ENCODE data around the gene GID8. TPM values are rescaled to one million over a fixed set of nuclear protein-coding genes. Genes with fewer than 3 reads are reported as not detected.

The GID8 gene
- total and polyA plus RNA-seq, 2 of the 13 experiments (the other 11 are each of a cell fraction or from before 2014, with no cell fraction given), result 39.6 to 59.8 TPM

GRCh38 chr20:62926229-62927127 lies 11.5 kb upstream of the GID8 start, which contains the start of gene DIDO1 (continued):
- TF ChIP-seq ZNF766 (CRISPR knock-in tag; IDR thresholded peaks at IDR 0.05; ENCODE audit: borderline replicate concordance), result peak; percentile 91; the same call in 1 of the 2 replicates
- no peak for TF ChIP-seq MATR3 (CRISPR knock-in tag; IDR thresholded peaks at IDR 0.05)
- TF ChIP-seq KDM2A (CRISPR knock-in tag; IDR thresholded peaks at IDR 0.05; ENCODE audit: borderline replicate concordance, low read depth), result peak; percentile 97
- TF ChIP-seq, protein P1, sequence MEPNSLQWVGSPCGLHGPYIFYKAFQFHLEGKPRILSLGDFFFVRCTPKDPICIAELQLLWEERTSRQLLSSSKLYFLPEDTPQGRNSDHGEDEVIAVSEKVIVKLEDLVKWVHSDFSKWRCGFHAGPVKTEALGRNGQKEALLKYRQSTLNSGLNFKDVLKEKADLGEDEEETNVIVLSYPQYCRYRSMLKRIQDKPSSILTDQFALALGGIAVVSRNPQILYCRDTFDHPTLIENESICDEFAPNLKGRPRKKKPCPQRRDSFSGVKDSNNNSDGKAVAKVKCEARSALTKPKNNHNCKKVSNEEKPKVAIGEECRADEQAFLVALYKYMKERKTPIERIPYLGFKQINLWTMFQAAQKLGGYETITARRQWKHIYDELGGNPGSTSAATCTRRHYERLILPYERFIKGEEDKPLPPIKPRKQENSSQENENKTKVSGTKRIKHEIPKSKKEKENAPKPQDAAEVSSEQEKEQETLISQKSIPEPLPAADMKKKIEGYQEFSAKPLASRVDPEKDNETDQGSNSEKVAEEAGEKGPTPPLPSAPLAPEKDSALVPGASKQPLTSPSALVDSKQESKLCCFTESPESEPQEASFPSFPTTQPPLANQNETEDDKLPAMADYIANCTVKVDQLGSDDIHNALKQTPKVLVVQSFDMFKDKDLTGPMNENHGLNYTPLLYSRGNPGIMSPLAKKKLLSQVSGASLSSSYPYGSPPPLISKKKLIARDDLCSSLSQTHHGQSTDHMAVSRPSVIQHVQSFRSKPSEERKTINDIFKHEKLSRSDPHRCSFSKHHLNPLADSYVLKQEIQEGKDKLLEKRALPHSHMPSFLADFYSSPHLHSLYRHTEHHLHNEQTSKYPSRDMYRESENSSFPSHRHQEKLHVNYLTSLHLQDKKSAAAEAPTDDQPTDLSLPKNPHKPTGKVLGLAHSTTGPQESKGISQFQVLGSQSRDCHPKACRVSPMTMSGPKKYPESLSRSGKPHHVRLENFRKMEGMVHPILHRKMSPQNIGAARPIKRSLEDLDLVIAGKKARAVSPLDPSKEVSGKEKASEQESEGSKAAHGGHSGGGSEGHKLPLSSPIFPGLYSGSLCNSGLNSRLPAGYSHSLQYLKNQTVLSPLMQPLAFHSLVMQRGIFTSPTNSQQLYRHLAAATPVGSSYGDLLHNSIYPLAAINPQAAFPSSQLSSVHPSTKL (CRISPR knock-in tag; IDR thresholded peaks at IDR 0.05), result peak; percentile 70
- TF ChIP-seq ERF (CRISPR knock-in tag; IDR thresholded peaks at IDR 0.05), result peak; percentile 97
- TF ChIP-seq, protein P2, sequence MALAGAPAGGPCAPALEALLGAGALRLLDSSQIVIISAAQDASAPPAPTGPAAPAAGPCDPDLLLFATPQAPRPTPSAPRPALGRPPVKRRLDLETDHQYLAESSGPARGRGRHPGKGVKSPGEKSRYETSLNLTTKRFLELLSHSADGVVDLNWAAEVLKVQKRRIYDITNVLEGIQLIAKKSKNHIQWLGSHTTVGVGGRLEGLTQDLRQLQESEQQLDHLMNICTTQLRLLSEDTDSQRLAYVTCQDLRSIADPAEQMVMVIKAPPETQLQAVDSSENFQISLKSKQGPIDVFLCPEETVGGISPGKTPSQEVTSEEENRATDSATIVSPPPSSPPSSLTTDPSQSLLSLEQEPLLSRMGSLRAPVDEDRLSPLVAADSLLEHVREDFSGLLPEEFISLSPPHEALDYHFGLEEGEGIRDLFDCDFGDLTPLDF (CRISPR knock-in tag; IDR thresholded peaks at IDR 0.05), result peak; percentile 83
- TF ChIP-seq CREB3 (CRISPR knock-in tag; IDR thresholded peaks at IDR 0.05), result peak; percentile 95; the same call in 1 of the 2 replicates
- no peak for TF ChIP-seq EHMT2 (IDR thresholded peaks at IDR 0.05; ENCODE audit: borderline replicate concordance, low read depth, low read length)
- peak; percentile 16; the same call in 1 of the 2 replicates for TF ChIP-seq MTERF4 (CRISPR knock-in tag; IDR thresholded peaks at IDR 0.05)
- TF ChIP-seq MBNL3 (CRISPR knock-in tag; conservative IDR thresholded peaks at IDR 0.05), result no peak
- TF ChIP-seq ZNF30 (CRISPR knock-in tag; IDR thresholded peaks at IDR 0.05), result no peak
- TF ChIP-seq SALL2 (CRISPR knock-in tag; IDR thresholded peaks at IDR 0.05), result peak; percentile 96
- TF ChIP-seq SMAD9 (CRISPR knock-in tag; IDR thresholded peaks at IDR 0.05), result no peak
- no peak for TF ChIP-seq ZNF605 (CRISPR knock-in tag; IDR thresholded peaks at IDR 0.05)
- no peak for TF ChIP-seq ZNF34 (CRISPR knock-in tag; IDR thresholded peaks at IDR 0.05; ENCODE audit: borderline replicate concordance)
- TF ChIP-seq MED8 (CRISPR knock-in tag; IDR thresholded peaks at IDR 0.05; ENCODE audit: insufficient replicate concordance), result peak; percentile 58
- TF ChIP-seq, protein P3, sequence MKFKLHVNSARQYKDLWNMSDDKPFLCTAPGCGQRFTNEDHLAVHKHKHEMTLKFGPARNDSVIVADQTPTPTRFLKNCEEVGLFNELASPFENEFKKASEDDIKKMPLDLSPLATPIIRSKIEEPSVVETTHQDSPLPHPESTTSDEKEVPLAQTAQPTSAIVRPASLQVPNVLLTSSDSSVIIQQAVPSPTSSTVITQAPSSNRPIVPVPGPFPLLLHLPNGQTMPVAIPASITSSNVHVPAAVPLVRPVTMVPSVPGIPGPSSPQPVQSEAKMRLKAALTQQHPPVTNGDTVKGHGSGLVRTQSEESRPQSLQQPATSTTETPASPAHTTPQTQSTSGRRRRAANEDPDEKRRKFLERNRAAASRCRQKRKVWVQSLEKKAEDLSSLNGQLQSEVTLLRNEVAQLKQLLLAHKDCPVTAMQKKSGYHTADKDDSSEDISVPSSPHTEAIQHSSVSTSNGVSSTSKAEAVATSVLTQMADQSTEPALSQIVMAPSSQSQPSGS (CRISPR knock-in tag; IDR thresholded peaks at IDR 0.05), result peak; percentile 75; the same call in 1 of the 2 replicates
- TF ChIP-seq CCAR2 (optimal IDR thresholded peaks at IDR 0.05; ENCODE audit: low read depth, low read length), result no peak
- peak; percentile 52; the same call in 1 of the 2 replicates for TF ChIP-seq STAT5B (CRISPR knock-in tag; IDR thresholded peaks at IDR 0.05)
- TF ChIP-seq SP2 (CRISPR knock-in tag; IDR thresholded peaks at IDR 0.05), result peak; percentile 39; the same call in 1 of the 2 replicates
